Right ventricle myocardium inferior (tissue), 1 donor: ENCODE measurements around the gene CCDC85B. TPM values are rescaled to one million over a fixed set of nuclear protein-coding genes. Genes with fewer than 3 reads are reported as not detected.
A peak's percentile ranks its signal among the peaks of the same experiment; 100 is the strongest.

Source experiments
- ATAC-seq: fragments of 200-7000 bp; cut with Tn5 transposase; one replicate; pipeline ENCODE4 v1.9.1; 2020; ENCODE audit warnings: mild to moderate bottlenecking, moderate library complexity
- DNase-seq: peaks from one replicate; pipeline ENCODE4 v3.0.0; 2021; ENCODE audit errors: missing footprints
- intact Hi-C: fragments of 100-400 bp; cut with DNase I; formaldehyde crosslinking; loops from one replicate; pipeline ENCODE4 v1.11.0; 2022
- total RNA-seq: library from RNA; stranded (reverse); fragmentation: NEBNext Ultra II Directional; extraction: Animal tissue kit (Norgen Biotek cat#: 25700); gene quantifications from one replicate; pipeline ENCODE4 v1.2.1, GENCODE V29; 2021
- donor health status: DM: no; HTN: yes; CAD: no; lungs with severe emphysema.

The CCDC85B gene
- total RNA-seq, 1 donor from 2014 or later: 29.6 TPM

- DNase-seq: no peak
- intact Hi-C loops: loop anchor here (1.0 kb wide), 1 partner anchor 26 kb away; the partner anchor contains the start of gene CCDC85B
- ATAC-seq: no peak
These were observed 25.9 kb downstream of the CCDC85B start for GRCh38 chr11:65916391-65916790.

DNA sequence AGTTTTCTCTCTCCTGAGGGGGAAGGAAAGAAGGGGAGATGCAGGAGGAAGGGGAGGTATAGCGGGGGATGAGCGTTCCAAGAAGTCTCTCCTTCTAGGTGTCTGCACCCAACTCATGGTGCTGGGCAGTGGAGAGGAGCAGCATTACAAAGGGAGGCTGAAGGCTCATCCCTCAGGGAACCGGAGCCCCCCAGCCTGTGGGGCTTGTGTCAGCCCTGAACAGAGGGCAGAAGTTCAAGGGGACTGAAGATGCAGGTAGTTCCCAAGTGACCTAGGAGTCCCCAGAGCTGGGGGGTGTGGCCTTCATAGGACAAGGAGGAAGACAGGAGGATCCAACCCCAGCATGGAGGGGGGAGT is 26.6 kb downstream of the CCDC85B start:
- intact Hi-C loops: no loop called here
- no peak for ATAC-seq
- no peak for DNase-seq

- ATAC-seq: no peak
- intact Hi-C loops: loop anchor here (2.0 kb wide), 1 partner anchor 59 kb away; the partner anchor contains the start of gene CFL1
- DNase-seq: no peak
These were observed 27.1 kb downstream of the CCDC85B start for GRCh38 chr11:65917434-65918210.

- ATAC-seq (no peak), DNase-seq (no peak)
- intact Hi-C loops: loop anchor here (1.0 to 2.0 kb wide), 3 partner anchors 30 to 60 kb away; partner anchors contain the start of genes CFL1, FIBP and SART1
These were observed 28.0 kb downstream of the CCDC85B start, which contains the start of gene C11orf68 for GRCh38 chr11:65918211-65919140. TSS of gene C11orf68 (minus strand) at chr11:65919062. CDS start at chr11:65919031, 31 bp downstream.

GRCh38 chr11:65919141-65919572 is 28.7 kb downstream of the CCDC85B start, which contains the start of gene DRAP1:
TSS of gene DRAP1 (plus strand) at chr11:65919426. CDS start at chr11:65919502, 76 bp downstream.
- DNase-seq (peak; percentile 100), ATAC-seq (peak; percentile 96)
- intact Hi-C loops: loop anchor here (1.0 to 2.0 kb wide), 3 partner anchors 31 to 60 kb away; partner anchors contain the start of genes CFL1, FIBP and SART1

GRCh38 chr11:65919573-65920371 is 29.3 kb downstream of the CCDC85B start:
- intact Hi-C loops: loop anchor here (1.0 to 2.0 kb wide), 3 partner anchors 31 to 61 kb away; partner anchors contain the start of genes CFL1, FIBP and SART1
- ATAC-seq (peak; percentile 34), DNase-seq (peak; percentile 79)

- peak; percentile 66 for DNase-seq
- ATAC-seq: no peak
- intact Hi-C loops: no loop called here
These were observed 29.9 kb downstream of the CCDC85B start for GRCh38 chr11:65920372-65920802.

DNA sequence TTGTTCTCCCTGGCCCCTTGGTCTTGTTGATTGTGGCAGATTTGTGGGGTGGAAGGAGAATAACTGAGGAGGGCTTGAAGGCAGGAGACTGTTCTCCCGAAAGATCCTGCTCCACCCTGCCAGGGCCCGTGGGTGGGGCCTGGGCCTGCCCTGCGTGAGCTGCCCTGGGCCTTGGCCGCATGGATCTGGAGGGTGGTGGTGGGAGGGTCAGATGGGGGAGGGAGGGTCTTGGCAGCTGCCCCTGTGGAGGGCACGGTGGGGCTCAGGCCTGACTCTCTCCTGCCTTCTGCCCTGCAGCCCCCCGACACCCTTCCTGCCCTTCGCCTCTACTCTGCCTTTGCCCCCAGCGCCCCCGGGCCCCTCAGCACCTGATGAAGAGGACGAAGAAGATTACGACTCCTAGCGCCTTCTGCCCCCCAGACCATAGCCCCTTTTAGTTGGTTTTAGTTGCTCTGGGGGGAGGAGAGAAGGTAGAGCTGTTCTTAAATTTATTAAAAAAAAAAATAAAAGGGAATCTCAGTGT is 30.6 kb downstream of the CCDC85B start:
- ATAC-seq (no peak), DNase-seq (no peak)
- intact Hi-C loops: no loop called here

GRCh38 chr11:65921876-65922275 is 31.4 kb downstream of the CCDC85B start:
- no peak for DNase-seq
- ATAC-seq: no peak
- intact Hi-C loops: no loop called here

- intact Hi-C loops: no loop called here
- ATAC-seq (no peak), DNase-seq (no peak)
These were observed 32.1 kb downstream of the CCDC85B start for GRCh38 chr11:65922565-65922964.

DNA sequence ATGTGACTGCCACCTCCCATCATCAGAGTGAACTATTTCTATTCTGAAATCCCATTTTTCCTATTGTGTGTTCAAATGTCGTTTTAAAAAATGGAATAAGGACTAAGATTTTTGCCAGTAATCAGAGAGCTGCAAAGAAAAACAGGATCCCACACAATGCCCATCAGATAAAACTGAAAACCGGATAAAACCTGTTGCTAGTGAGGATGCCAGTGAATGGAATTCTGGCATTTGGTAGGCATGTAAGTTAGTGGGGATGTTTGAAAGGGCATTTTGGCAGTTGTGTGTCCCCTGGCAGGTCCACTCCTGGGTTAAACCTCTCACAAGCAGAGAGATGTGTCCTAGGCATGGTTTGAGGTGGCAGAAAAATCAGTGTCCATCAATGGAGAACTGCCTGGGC is 34.9 kb downstream of the CCDC85B start:
- DNase-seq (no peak), ATAC-seq (no peak)
- intact Hi-C loops: no loop called here

DNA sequence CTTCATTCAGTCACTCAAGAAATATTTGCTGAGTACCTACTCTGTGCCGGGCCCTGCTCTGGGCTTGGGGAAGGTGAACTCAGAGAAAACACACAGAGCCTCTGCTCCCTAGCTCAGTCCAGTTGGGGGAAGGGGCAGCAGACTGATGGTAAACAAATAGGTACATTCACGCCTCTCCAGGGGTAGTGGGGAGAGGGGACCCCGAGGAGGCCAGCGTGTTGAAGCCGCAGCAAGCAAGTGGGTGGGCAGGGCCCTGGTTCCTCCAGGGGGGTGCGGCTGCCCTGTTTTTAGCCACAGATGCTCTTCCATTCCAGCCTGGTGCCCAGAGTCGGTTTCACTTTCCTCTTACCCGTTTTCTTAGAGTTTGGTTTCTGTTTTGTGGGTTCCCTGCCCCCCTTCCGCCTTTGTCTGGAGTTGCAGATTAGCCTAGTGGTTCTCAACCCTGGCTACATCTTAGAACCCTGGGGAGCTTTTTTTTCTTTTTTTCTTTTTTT is 37.5 kb downstream of the CCDC85B start:
- intact Hi-C loops: no loop called here
- ATAC-seq (no peak), DNase-seq (no peak)

DNA sequence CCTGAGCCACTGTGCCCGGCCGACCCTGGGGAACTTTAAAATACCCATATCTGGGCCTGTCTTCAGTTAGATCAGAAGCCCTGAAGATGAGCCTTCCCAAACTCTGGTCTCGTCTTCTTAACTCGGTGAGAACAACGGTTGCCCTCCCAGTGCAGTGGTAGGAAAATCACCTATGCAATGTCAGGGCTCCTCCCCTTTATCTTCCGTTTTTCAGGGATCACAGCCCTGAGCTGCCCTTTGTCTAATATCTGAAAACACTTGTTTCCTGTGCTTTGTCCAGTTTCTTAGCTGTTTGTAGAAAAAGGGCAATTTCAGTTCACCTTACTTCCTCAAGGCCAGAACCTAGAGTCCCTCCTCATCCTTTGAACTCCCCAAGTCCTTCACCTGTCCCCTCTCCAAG is 38.2 kb downstream of the CCDC85B start:
- intact Hi-C loops: no loop called here
- ATAC-seq: no peak
- DNase-seq: no peak

- ATAC-seq (no peak), DNase-seq (no peak)
- intact Hi-C loops: no loop called here
These were observed 41.5 kb downstream of the CCDC85B start for GRCh38 chr11:65931773-65932557.

GRCh38 chr11:65932558-65932919 is 42.1 kb downstream of the CCDC85B start:
- no peak for ATAC-seq
- intact Hi-C loops: no loop called here
- no peak for DNase-seq

DNA sequence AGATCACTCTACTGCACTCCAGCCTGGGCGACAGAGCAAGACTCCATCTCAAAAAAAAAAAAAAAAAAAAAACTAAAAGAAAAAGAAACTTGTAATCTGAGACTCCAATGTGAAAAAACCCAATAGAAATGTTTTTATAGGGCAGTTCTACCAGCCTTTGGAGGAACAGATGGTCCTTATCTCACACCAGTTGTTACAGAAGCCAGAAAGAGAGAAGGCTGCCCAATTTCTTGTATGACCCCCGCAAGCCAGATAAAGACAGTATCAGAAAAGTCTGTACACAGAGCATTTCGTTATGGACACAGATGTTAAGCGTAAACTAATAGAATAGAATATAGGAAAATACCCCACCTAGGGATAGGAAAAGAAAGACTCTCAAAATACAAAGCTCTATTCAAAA is 43.5 kb downstream of the CCDC85B start:
- DNase-seq (no peak), ATAC-seq (no peak)
- intact Hi-C loops: no loop called here

GRCh38 chr11:65937766-65938165 is 47.3 kb downstream of the CCDC85B start:
- ATAC-seq: no peak
- intact Hi-C loops: no loop called here

More at GRCh38 chr11:65937766-65938165, 47.3 kb downstream of the CCDC85B start:
- no peak for DNase-seq
